DMS114 treated with DMSO at 0.1 percent for 48 hours (cell line): ENCODE data around the gene NCOA7.

Source experiments
- DNase-seq: peaks from one replicate; lab custom pipeline; 2025; ENCODE audit not compliant: unreplicated experiment; lab: John Stamatoyannopoulos, UW

Gene NCOA7

DNA sequence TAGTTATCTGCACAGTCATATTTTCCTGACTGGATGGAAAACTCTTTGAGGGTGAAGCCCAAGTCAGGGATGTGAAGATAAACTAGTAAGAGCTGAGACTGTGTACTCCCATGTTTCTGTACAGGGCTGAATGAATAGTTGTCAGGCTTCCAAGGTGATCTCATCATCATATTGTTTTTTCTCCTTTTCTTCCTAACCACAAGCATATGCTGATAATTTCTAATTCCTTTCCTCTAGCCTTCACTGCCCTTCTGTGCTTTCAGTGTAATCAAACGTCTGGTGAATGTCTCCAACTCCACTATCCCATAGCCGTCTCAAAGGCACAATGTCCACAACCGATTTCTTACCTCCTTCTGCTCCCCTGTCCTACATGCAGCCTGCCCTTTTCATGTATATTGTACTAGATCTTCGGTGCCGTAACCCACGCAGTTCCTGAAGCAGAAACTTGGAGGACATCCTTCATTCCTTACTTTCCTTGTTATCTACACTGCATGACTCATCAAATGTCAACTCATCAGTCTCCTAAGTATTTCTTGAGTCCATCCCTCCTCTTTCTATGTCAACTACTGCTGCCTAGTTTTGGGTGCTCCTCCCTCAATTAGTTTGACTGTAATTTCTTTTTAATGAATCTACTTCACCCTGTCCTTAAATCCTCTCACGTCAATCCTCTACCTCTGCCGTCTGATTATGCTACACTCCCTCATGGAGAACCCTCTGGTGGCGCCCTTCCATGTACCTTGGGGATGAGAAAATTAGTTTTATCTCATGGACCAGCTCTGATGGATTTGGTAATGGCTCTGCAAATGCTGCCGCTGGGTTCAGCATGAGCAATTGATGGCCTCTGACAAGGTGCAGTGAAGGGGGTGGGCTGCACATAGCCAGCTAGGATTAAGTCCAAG, 21.9 kb downstream of the NCOA7 start:
- no peak for DNase-seq

DNA sequence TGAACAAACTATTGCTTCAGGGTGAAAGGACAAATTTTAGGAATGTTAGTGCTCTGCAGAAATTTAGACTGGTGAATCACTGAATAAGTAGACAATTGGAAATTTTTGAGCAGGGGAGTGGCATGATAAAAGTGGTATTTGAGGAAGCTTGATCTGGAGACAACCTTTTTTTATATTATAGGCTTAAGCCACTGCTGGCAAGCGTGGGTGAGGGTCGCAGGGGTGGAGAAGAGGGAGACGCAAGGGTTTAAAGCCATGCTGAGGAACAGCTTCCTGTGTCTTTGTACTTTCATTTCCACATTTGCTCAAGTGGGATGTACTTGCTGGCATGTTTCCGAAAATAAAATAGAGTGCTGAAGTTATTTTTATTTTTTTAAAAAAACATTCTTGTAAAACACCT, 23.7 kb downstream of the NCOA7 start:
- DNase-seq, result no peak

- DNase-seq, result no peak
Observed at GRCh38 chr6:125815080-125815910, 24.5 kb downstream of the NCOA7 start.

DNA sequence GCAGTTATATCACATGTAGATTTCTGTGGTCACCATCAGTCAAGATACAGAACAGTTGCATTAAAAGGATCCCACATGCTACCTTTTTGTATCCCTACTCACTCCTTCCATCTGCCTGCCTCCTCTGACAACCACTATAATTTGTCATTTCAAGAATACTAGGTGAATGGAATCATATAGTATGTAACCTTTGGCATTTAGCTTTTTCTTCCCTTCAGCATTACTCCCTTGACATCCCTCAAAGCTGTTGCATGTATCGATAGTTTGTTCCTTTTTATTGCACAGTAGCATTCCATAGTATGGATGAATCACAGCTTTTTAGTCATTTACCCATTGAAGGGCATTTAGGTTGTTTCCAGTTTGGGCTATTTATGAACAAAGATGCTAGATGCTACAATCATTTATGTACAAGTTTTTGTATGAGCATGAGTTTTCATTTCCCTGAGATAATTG, 26.1 kb downstream of the NCOA7 start:
- no peak for DNase-seq

DNA sequence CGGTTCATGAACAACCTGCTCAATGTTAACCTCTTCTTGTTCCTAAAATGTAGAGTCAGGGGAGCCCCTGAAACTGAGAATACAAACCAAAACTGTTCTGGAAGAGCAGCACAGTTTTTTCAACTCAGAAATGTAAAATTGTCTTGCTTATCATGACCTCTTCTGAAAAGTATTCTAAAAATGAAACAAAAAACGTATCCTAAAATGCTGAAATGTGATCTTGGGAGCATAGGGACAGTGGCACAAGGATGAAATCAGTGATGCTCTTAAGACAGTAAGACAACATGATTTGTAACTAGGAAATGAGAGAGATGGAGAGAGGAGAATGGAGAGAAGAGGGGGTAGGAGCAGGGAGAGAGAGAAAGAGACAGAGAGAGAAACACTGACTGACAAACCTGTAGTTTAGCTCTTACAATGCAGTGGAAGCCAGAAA, 27.5 kb downstream of the NCOA7 start:
- DNase-seq, result no peak

GRCh38 chr6:125818772-125819260, 28.1 kb downstream of the NCOA7 start:
- no peak for DNase-seq

DNA sequence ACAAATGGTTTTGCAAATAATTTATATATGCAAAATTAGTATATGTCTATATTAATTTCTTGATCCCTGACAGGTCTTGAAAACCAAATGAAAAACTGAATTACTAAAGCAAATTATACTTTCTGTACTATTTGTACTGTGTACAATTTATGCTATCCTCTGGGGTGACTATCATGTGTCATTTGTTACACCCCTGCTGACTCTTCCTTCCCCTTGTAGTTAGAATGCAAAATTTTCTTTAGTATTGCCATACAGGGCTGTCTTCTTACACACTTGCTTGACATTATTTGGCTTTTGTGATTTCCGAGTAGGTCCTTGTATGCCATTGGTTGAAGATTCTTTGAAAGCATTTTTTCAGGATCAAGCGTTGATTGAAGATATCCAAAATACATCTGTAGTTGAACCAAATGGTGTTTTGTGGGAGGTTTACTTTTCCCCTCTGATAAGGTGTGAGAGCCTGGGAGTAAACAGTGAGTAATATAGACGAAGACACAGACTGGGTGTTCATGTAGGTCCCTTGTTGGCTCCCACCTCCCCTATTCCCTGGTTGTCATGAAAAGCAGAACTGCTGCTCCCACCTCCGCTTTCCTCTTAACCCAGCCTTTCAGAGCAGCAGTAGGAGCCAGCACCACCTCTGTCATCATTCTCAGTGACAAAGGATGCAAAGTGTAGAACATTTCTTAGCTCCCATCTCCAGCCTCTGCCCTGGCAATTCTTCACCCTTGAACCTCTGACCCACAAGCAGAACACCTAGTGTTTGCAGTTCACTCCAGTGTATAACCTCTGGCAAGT, 29.0 kb downstream of the NCOA7 start:
- no peak for DNase-seq

- DNase-seq, result no peak
Observed at GRCh38 chr6:125821825-125822281, 31.1 kb downstream of the NCOA7 start.

GRCh38 chr6:125823180-125823579, 32.4 kb downstream of the NCOA7 start:
- no peak for DNase-seq

- no peak for DNase-seq
Observed at GRCh38 chr6:125824946-125825771, 34.4 kb downstream of the NCOA7 start.

DNA sequence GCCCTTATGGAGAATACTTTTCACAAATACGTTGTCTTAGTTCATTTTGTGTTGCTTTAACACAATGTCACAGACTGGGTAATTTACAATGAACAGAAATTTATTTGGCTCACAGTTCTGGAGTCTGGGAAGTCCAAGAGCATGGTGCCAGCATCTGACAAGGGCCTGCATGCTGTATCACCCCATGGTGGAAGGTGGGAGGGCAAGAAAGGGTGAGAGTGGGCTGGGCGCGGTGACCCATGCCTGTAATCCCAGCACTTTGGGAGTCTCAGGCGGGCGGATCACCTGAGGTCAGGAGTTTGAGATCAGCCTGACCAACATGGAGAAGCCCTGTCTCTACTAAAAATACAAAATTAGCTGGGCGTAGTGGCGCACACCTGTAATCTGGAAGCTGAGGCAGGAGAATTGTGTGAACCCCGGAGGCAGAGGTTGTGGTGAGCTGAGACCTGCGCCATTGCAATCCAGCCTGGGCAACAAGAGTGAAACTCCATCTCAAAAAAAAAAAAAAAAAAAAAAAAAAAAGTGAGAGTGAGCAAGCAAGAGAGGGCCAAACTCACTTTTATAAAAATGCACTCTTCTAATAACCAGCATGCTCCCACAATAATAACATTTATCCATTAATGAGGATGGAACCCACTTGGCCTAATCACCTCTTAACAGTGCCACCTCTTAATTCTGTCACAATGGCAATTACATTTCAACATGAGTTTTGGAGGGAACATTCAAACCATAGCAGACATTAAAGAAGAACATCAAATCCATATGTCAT, 36.1 kb downstream of the NCOA7 start:
- no peak for DNase-seq

DNA sequence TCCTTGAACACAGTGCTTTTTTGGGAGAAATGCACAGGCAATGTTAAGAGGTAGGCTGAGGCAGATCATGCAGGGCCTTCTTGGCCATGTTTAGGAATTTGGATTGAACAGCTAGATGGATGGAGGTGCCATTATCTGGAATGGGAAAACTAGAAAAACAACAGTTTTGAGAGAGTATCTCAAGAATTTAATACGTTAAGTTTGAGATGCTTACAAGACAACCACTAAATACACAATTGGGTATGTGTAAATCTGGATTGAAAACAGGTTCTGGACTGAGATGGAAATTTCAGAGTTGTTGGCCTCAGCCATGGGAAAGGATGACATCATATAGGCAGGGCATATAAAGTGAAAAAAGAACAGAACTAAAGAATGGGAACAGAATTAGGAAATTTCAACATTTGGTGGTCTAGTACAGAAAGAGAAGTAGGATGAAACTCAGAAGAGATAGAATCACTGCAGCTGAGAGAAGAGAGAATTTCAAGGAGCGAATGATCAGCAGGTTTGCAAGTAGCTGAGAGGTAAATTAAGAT, 37.1 kb downstream of the NCOA7 start:
- no peak for DNase-seq

DNA sequence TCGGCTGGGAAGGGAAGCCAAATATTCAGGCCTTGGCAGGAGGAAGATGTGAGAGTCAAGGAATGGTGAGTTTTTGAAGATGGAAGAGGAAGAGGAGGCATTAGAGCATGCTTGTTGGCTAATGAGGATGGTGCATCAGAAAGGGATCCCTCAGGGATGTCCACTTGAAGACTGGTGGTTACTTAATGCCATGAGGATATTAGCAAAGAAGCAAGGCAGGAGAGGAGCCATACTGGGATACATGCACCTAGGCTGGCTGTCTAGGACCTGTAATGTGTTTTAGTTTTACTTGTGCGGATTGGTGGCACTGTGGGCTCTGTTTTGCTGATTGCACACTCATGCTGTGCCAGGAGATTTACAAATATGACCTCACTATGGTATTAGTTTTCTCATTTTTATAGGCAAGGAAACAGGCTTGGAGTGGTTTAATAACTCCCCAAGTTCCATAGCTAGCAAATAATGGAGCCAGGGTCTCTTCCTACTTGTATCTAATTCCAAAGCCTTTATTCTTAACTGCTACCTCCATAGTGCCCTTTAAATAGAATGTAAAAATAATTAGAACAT, 37.8 kb downstream of the NCOA7 start:
- no peak for DNase-seq

DNA sequence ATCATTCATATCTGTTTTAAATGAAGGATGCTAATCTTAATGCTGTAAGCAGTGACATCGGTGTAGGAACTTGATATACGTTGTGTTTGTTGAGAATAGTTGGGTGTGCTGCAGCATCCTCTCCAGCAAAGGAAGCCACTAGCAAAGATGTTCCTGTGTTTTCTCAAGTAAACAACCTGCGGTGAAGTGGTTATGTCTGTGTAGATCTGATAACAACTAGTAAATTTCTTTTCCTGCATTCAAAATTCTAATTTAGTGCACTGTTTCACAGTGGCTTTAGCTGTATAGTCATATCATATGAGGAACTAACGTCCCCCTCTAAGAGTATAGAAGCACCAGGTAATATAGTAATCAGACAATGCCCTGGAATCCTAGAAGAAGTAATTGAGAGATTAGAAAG, 38.7 kb downstream of the NCOA7 start:
- DNase-seq, result no peak

DNA sequence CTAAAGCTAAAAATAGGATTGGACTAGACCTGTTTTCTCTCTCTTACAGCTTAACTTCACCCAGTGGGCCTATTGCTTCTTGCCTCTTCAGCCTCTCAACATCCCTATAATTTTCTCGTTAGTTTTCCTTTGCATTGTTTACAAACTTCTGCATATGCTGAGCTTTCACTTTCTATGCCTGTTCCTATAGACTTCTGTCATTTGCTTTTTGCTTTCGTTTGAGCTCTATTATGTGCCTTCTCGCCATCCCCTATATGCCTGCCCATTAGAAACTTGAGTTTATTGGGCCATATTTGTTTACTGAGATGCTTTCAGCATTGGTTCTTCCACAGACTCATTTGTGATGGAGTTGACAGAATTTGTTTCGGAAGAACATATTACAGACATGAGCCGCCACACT, 40.9 kb downstream of the NCOA7 start:
- no peak for DNase-seq

- DNase-seq, result no peak
Observed at GRCh38 chr6:125832391-125833117, 41.8 kb downstream of the NCOA7 start.

GRCh38 chr6:125834348-125834747, 43.6 kb downstream of the NCOA7 start:
- no peak for DNase-seq

DNA sequence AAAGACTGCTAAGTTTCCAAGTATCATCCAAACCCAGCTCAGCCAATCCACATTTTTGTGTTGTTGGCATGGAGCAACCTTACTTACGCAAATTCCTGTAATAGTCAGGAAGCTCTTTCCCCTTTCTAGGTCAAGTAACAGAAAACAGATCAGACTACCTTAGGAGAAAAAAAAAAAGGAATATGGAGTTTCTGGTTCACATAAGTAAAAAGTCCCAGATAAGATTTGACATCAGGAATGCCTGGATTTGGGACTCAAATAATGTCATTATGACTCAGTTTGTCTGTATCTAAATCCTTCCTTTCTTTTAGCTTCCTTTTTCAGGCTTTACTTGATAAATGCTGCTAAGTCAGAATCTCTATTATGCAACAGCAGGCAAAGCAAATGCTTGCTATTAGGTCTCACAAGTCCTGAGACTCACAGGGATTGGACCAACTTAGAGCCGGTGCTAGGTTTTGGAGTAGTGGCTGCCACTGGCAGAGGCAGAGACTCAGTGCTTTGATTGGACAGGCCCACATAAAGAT, 44.5 kb downstream of the NCOA7 start:
- no peak for DNase-seq
